Measurements from ENCODE around the gene KRTAP1-4. TPM values are rescaled to one million over a fixed set of nuclear protein-coding genes. Genes with fewer than 3 reads are reported as not detected.

Gene KRTAP1-4
- total and polyA plus RNA-seq, 2 of the 8 experiments (the other 6 are each of a cell fraction or from before 2014, with no cell fraction given): not detected

- no peak overlapping the region for H3K27ac ChIP-seq (ENCODE audit: low read depth, low read length)
- CTCF ChIA-PET (ENCODE audit: partially characterized antibody): no interaction called here
- 93% methylated on average over 4 of the region's 4 CpGs; no CpG with 5 or more reads in 1 of the 2 experiments for WGBS, 2 experiments (ENCODE audit: extremely low coverage in 1 of 2, insufficient coverage in 1 of 2, insufficient read length in 1 of 2, insufficient replicate concordance in 2 of 2, low coverage in 1 of 2, low lambda C conversion rate in 2 of 2, missing lambda C conversion rate in 1 of 2)
- no peak for TF ChIP-seq CHD1 (IDR thresholded peaks at IDR 0.05; ENCODE audit: low read depth, low read length)
- no peak for TF ChIP-seq BRCA1 (IDR thresholded peaks at IDR 0.05; ENCODE audit: low read depth, low read length)
- no peak for TF ChIP-seq CBX8 (IDR thresholded peaks at IDR 0.05; ENCODE audit: borderline replicate concordance, low read depth, low read length)
- no peak for TF ChIP-seq RXRA (IDR thresholded peaks at IDR 0.05; ENCODE audit: insufficient read depth, low read depth, low read length)
- TF ChIP-seq ATF3 (IDR thresholded peaks at IDR 0.05; ENCODE audit: insufficient read depth, low read depth, low read length): no peak
Measured at GRCh38 chr17:41054025-41054424, 24.0 kb upstream of the KRTAP1-4 start.

More at GRCh38 chr17:41054025-41054424, 24.0 kb upstream of the KRTAP1-4 start:
- no peak overlapping the region for H3K18ac ChIP-seq (ENCODE audit: extremely low read depth, low read length)
- H3K27me3 ChIP-seq (replicated peaks in 1 of 4; ENCODE audit: control insufficient read depth in 3 of 4, extremely low read depth in 1 of 4, insufficient read depth in 3 of 4, low read length in 3 of 4): no peaks in the 10 kb centered on the region
- H2BK15ac ChIP-seq (ENCODE audit: low read length): no peak overlapping the region
- no peak overlapping the region for H2BK5ac ChIP-seq (ENCODE audit: low read depth, low read length)
- no peaks in the 10 kb centered on the region for H4K20me1 ChIP-seq (replicated peaks in 1 of 2; ENCODE audit: control insufficient read depth in 1 of 2, insufficient read depth in 2 of 2, low read length in 2 of 2)
- no peak overlapping the region for H4K91ac ChIP-seq (replicated peaks; ENCODE audit: insufficient read length, low read length)
- no peak overlapping the region for H3K4me2 ChIP-seq (ENCODE audit: insufficient read depth in 1 of 2, low read depth in 2 of 2, low read length in 2 of 2)
- POLR2A ChIA-PET (ENCODE audit: partially characterized antibody): no interaction called here
- H3K9ac ChIP-seq (replicated peaks in 1 of 4; ENCODE audit: extremely low read depth in 1 of 4, low read depth in 3 of 4, low read length in 3 of 4): no peak overlapping the region
- H3K36me3 ChIP-seq (ENCODE audit: control insufficient read depth in 2 of 4, insufficient read depth in 4 of 4, low read length in 3 of 4): no peaks in the 10 kb centered on the region
- H2BK12ac ChIP-seq (ENCODE audit: low read depth, low read length): no peak overlapping the region
- peaks cover 0 to 2% (median 0%) of the 10 kb centered on the region in 4 experiments; a peak in 1 of 7 replicates for H3K4me1 ChIP-seq (replicated peaks in 1 of 4; ENCODE audit: control insufficient read depth in 3 of 4, insufficient read depth in 4 of 4, low read length in 3 of 4)
- no peaks in the 10 kb centered on the region for H3K23me2 ChIP-seq (ENCODE audit: low read depth, low read length)
- no peak overlapping the region for H2BK20ac ChIP-seq (ENCODE audit: low read length)
- no peak overlapping the region for H4K5ac ChIP-seq (ENCODE audit: insufficient read length, low read depth, low read length)
- no peak overlapping the region for H3K23ac ChIP-seq (ENCODE audit: insufficient read length)
- no peak overlapping the region for H3K4me3 ChIP-seq (ENCODE audit: extremely low read depth in 1 of 4, insufficient read depth in 2 of 4, low read depth in 3 of 4, low read length in 4 of 4)
- no peak overlapping the region for H2AK5ac ChIP-seq (ENCODE audit: low read depth, low read length)
- H3K79me2 ChIP-seq (ENCODE audit: control insufficient read depth in 1 of 2, insufficient read depth in 2 of 2, low read length in 2 of 2): no peaks in the 10 kb centered on the region
- no peak for FAIRE-seq
- no peak overlapping the region for H3K14ac ChIP-seq (ENCODE audit: insufficient read length)
- no peak overlapping the region for H3K4ac ChIP-seq (replicated peaks; ENCODE audit: insufficient read length, low read depth, low read length)
- no peak overlapping the region for H4K8ac ChIP-seq (ENCODE audit: extremely low read depth, insufficient read depth, low read length)
- H2BK120ac ChIP-seq (replicated peaks; ENCODE audit: low read depth, low read length): no peak overlapping the region
- no peak overlapping the region for H3K56ac ChIP-seq (replicated peaks; ENCODE audit: insufficient read length, low read depth, low read length)
- no peak overlapping the region for H2AFZ ChIP-seq (ENCODE audit: low read length)
- DNase-seq (ENCODE audit: low read depth in 1 of 2, low spot score in 2 of 2): no peak
- H3K79me1 ChIP-seq (ENCODE audit: low read depth, low read length): no peaks in the 10 kb centered on the region
- H3K9me3 ChIP-seq (ENCODE audit: insufficient read depth in 2 of 2, low read depth in 1 of 2, low read length in 1 of 2): 0 out of 4 replicates have a peak, but pooled peaks cover 0 to 4% of the 10 kb centered on the region in 2 experiments

Data from H1 (cell line).